Inflammatory macrophage treated with lipopolysaccharide for 1 hour (primary cell): ENCODE data around the gene C6orf89.
"Not testable (repeated sequence)": the region's sequence is repeated elsewhere in the genome, so short reads cannot be mapped to it uniquely, and the experiment has no call there.

ENCODE experiments used
- DNase-seq, 2 donors: peaks; one replicate each; pipeline ENCODE4 v3.0.0-alpha.2; 2020 to 2022

The C6orf89 gene

GRCh38 chr6:36925809-36926208, 40.1 kb downstream of the C6orf89 start:
- no peak for DNase-seq

DNA sequence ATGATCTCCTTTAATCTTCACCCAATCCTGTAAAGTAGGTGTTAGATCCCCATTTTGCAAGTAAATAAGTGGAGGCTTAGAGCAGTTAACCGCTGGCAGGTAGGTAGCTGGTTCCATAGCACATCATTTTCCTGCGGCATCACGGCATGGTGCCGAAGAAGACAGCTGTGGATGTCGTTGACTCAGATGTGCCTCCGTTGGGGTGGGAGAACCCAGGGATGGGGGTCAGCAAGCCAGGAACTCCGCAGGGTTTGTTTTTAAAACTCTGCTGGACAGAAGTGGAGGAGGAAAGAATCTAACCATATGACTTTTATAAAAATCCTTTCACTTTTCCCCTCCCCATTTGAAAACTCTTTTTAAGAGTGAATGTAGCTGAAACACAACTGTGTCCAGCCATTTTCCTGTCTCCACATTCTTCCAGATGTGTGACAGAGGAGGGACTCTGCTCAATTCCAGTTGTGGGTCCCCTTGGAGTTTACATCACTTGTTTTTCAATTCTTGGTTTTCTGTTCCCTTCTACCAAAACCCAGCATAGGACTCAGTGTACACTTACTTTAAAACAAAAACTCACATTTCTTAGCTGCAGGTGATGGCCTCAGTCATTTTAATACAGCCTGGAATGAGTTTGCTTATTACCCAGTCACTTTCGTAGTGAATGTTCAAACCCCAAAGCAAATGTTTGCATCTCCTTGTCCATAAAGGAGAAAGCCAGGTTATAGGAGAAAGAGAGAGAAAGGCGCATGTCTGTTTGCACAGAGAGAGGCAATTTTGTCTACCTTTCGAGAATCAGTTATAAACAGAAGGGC, 41.2 kb downstream of the C6orf89 start:
- no peak for DNase-seq

DNA sequence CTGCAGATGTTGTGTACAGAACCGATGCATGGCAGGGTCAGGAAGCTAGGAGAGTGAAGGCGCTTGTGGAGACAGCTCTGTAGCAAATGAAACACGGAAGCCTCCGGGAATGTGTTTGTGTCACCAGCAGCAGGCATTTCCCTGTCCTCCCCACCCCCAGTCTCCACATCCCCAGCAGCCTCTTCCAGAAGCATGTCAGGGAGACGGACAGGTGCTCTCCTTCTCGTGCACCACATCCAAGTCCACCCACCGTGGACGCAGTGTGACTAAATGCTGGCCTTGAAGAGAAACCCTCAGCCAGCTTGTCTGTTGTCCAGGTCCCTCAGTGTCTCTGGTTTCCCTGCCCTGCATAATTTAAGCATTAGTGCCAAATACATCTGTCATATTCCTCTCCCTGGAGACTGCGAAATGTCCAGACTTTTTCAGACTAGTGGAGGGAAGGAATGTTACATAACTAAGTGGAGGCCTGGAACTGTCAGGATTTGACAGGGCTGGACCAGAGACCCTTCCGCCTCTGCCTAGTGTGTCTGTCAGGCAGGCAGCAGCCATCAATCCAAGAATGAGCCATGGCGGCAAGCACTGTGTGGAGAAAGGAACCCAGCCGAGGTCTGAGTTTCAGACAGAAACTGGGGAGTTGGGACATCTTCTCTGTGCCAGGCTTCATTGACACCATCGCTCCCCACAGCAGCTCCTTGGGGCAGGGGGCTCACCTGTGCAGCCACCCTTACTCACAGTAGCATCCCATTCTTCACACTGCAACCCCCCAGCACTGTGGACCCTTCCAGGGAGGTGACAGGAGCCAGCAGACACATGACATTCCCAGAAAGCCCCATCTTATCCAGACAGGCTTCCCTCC, 42.2 kb downstream of the C6orf89 start:
- DNase-seq: no peak

GRCh38 chr6:36928547-36928918, 42.8 kb downstream of the C6orf89 start:
- no peak for DNase-seq

DNA sequence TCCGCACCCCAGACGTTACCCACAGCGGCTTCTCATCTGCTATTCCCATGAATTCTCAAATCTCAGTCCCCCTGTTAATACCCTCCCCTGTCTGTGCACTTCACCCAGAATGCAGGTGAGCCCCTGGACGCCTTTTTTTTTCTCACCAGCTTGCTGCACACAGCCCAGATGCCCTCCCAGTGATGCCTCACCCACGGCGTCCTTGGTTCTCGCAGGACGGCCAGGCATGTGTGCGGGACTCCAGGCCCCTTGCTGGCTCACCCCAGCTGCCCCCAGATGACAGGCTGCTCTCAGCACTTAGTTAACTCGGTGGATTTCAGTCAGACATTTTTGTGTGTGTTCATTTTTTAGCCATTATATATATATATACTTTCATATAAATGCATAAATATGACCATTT, 43.4 kb downstream of the C6orf89 start:
- no peak for DNase-seq

- DNase-seq: no peak
These were observed 43.9 kb downstream of the C6orf89 start for GRCh38 chr6:36929607-36930006.

DNA sequence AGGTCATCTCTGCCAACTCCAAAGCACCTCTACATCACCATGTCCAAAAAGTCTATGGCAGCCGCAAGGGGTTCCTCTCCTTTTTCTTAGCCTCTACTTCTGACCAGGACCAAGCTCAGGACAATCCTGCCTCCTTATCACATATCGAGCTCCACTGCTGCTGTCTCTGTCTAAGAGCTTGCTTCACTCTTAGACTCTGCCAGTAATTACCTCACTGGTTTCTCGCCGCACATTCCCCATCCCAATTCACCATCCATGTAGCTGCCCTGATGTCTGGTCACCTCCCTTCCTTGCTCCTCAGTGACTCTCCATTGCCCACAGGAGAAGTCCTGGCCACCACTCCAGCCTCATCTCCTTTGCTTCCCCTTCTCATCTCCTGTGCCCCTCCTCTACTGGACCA, 44.7 kb downstream of the C6orf89 start:
- no peak for DNase-seq

DNA sequence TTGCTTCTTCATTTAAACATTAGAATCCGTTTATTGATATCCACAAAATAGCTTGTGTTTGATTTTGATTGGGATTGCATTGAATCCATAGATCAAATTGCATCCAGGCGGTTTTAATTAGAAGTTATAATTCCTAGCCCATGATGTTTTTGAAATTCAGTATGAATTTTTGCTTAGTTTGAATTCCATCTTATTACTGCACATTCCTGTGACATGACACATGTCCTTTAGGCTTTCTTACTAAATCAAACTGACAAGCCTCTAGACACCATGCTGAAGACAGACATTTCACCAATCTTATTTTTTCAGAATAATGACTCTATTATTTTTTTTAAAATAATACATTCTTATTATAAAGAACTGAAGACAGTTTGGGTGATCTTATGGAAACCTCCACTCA, 47.4 kb downstream of the C6orf89 start:
- DNase-seq: no peak

DNA sequence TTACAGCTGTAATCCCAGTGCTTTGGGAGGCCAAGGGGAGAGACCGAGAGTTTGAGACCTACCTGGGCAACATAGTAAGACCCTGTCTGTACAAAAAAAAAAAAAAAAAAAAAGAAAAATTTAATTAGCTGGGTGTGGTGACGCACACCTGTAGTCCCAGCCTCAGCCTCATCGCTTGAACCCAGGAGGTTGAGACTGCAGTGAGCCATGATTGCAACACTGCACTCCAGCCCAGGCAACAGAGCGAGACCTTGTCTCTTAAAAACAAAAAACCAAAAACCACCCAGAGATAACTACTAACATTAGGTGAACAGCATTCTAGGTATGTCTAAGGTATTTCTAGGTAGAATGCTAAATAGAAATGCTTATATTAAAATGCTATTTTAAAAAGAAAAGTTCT, 47.8 kb downstream of the C6orf89 start:
- DNase-seq: no peak

GRCh38 chr6:36934901-36935300, 49.1 kb downstream of the C6orf89 start:
- DNase-seq: no peak

DNA sequence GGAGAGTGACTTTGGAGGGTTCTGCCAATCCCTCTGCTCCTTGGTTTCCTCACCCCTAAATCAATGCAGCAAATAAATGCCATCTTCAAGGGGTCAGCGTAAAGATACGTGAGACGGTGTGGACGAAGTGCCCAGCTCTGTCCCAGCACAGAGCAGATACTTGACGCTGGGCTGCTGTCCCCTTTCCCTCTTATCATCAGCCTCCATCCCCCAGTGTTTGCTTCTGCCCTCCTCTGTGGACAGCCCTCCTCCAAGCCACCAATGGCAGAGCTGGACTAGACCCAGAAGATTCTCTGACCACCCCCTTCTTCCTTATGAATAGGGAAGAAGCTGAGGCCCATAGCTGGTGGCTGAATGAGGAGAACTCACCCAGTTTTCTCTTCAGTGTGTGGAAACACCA, 51.1 kb downstream of the C6orf89 start:
- no peak for DNase-seq

DNA sequence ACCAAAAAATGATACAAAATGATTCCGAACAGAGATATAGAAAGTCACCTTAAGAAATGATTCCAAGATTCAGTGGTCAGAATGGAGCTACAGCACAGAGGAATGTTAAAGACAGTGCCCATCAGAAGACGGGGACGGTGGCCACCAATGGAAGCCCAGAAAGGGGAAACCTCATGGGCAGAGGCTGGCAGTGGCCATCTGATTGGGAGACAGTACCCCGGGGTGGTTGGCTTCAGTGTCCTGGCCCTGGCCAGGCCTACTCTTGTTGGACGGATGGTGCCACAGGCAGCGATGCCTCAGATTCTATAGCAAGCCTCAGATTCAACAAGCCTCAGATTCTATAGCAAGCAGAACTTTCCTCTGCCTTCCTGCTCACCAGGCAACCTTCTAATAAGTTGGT, 52.1 kb downstream of the C6orf89 start:
- DNase-seq: no peak

- no peak for DNase-seq
These were observed 52.8 kb downstream of the C6orf89 start for GRCh38 chr6:36938536-36938935.

DNA sequence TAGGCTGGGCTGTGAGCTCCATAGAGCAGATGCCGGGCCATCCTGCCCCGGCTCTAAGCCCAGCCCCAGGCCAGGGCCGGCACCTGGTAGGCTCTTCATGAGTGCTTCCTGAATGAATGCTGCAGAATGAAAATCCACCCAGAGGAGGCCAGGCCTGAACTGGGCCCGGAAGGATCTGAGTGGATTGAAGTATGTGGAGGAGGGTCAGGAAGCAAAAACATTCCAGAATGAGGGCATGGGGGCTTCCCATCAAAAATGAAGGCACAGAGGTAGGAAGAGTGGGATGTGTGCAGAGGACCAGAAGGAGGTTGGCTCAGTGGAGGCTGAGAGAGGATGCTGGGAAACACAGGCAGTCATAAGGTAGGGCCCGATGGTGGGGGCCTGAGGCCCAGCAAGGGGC, 53.3 kb downstream of the C6orf89 start:
- DNase-seq: not testable (repeated sequence)

GRCh38 chr6:36940027-36940426, 54.3 kb downstream of the C6orf89 start:
- no peak for DNase-seq

DNA sequence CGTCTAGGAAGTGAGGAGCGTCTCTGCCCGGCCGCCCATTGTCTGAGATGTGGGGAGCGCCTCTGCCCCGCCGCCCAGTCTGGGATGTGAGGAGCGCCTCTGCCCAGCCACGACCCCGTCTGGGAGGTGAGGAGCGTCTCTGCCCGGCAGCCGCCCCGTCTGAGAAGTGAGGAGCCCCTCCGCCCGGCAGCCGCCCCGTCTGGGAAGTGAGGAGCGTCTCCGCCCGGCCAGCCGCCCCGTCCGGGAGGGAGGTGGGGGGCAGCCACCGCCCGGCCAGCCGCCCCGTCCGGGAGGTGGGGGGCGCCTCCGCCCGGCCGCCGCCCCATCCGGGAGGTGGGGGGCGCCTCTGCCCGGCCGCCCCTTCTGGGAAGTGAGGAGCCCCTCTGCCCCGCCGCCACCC, 55.8 kb downstream of the C6orf89 start:
- DNase-seq: not testable (repeated sequence)

DNA sequence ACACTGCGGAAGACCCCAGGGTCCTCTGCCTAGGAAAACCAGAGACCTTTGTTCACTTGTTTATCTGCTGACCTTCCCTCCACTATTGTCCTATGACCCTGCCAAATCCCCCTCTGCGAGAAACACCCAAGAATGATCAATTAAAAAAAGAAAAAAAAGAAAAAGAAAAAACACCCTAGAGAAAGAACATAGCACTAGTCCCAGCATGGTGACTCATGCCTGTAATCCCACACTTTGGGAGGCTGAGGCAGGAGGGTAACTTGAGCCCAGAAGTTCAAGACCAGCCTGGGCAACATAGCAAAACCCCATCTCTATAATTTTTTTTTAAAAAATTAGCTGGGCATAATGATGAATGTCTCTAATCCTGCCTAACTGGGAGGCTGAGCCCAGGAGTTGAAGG, 56.6 kb downstream of the C6orf89 start:
- DNase-seq: not testable (repeated sequence)

GRCh38 chr6:36944650-36945049, 58.9 kb downstream of the C6orf89 start:
- DNase-seq: no peak

DNA sequence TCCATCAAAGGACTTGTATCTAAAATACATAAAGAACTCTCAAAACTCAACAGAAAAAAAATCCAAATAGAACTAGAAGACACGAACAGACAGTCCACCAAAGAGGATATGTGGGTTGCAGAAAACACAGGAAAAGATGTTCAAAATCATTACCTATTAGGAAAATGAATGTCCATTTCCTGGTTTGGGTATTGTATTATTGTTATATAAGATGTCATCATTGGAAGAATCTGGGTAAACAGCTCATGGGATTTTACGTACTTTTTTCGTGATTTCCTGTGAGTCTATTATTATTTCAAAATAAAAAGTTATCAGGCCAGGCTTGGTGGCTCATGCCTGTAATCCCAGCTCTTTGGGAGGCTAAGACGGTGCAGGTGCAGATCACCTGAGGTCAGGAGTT, 59.5 kb downstream of the C6orf89 start:
- no peak for DNase-seq

DNA sequence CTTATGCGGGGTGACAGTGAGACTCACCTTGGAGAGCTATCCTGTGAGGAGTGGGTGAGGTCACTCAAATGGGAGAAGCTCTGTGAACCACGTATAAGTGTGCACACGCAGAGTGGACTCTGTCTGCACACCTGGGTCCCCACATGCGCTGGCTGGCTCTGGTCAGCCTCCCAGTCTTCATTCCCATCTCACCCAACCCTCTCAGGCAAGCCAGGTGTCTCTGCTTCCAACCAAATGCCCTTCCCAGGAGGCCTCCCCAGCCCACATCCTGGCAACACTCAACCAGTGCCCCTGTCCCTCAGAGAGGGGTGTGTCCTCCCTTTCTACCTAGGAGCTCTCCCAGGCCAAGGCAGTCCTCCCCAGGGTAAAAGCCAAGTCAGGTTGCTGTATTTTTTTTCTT, 60.8 kb downstream of the C6orf89 start:
- DNase-seq: no peak

DNA sequence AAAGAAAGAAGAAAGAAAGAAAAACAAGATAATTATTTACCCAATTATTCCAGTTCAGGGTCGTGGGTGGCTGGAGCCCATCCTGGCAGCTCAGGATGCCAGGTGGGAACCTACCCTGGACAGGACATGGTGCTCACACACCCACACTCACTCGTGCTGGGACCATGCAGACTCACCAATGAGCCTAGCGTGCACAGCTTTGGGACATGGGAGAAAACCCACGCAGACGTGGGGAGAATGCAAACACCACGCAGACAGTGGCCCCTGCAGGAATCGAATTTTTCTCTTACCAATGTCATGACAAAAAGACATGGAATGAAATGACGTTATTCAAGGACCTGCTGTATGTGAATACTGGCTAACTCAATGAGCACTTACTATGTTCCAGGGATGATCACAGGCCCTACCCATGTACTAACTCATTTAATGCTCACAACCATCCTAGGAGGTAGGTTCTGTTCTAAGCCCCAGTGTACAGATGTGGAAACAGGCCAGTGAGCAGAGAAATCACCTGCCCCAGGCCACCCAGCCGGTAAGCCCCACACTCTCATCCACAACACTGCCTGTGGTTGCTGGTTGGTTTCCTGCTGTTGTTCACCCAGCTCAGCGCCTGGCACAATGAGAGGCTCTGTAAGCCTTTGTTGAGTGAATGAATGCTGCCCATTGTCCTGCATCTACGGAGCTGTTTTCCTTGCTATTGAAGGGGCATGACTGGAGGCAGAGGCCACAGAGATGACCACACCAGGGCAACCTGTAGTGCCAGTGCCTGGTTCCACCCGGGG, 62.0 kb downstream of the C6orf89 start:
- no peak for DNase-seq

DNA sequence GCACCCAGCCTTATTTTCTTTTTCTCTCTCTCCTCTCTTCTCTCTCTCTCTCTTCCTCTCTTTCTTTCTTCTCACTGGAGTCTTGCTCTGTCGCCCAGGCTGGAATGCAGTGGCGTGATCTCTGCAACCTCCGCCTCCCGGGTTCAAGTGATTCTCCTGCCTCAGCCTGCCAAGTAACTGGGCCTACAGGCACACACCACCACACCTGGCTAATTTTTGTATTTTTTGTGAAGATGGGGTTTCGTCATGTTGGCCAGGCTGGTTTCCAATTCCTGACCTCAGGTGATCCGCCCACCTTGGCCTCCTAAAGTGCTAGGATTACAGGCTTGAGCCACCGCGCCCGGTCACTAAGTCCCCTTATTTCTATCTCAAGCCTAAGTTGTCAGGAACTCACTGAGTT, 63.3 kb downstream of the C6orf89 start:
- not testable (repeated sequence) for DNase-seq

DNA sequence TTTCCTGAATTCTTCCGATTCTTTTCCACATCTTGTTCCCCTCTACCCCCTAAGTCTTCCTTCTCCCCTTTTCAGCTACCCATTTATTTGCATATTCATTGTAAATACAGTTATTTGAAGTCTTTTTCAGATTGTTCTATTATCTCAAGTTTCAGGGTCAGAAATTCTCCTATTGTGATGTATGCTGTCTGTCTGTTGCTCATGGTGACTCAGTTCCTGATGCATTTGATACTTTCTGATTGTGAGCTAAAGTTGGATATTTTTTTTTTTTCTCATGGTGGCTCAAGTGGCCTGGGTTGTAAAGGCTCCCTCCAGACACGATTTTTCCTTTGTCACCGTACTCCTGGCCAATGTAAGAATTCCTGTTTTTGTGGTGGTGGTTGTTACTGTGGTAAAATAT, 63.9 kb downstream of the C6orf89 start:
- DNase-seq: no peak

- no peak for DNase-seq
These were observed 68.1 kb downstream of the C6orf89 start for GRCh38 chr6:36953931-36954261.
